Dedifferentiated amniotic fluid mesenchymal stem cell (primary cell): Measurements from ENCODE around the gene STK10.

ENCODE experiments used
- DNase-seq: peaks from one replicate; pipeline ENCODE4 v3.0.0-alpha.2; 2016; ENCODE audit errors: extremely low spot score

STK10 gene

GRCh38 chr5:172107571-172107970, 80.5 kb downstream of the STK10 start:
- DNase-seq = peak; percentile 85

DNA sequence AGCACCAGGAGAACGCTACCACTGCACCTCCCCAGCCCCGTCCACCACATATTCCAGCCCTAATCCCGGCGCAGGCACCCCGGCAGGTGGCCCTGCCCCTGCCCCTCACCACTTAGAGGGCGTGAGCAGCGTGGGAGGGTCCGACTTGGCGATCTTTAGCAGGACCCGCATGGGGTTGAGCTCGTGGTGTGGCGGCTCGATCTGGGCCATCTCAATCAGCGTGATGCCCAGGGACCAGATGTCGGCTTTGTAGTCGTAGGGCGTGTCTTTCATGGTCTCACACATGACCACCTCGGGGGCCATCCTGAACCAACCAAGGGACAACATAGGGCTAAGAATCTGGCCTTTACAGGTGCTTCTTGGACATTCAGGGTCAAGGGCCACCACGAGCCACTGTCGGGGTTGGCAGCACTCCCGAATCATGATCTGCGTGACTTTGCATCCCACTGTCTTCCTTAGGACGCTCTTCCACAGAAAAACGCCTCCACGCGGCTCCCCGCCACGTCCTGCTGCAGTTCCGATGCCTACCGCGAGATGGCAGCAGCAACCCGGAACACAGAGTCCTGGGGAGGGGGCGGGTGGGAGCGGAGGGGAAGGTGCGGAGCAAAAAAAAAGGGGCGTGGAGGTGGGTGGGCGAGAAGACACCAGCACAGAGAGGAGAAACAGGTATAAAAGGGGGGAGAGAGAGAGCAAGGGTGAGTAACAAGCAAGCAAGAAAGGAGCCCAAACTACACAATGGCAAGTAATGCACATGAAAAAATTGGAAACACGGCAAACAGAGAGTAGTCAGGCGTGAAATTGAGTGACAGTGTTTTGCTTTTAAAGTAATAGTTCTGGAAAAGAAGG, 81.3 kb downstream of the STK10 start:
- no peak for DNase-seq

- DNase-seq = no peak
Observed at GRCh38 chr5:172105811-172106210, 82.2 kb downstream of the STK10 start.

DNA sequence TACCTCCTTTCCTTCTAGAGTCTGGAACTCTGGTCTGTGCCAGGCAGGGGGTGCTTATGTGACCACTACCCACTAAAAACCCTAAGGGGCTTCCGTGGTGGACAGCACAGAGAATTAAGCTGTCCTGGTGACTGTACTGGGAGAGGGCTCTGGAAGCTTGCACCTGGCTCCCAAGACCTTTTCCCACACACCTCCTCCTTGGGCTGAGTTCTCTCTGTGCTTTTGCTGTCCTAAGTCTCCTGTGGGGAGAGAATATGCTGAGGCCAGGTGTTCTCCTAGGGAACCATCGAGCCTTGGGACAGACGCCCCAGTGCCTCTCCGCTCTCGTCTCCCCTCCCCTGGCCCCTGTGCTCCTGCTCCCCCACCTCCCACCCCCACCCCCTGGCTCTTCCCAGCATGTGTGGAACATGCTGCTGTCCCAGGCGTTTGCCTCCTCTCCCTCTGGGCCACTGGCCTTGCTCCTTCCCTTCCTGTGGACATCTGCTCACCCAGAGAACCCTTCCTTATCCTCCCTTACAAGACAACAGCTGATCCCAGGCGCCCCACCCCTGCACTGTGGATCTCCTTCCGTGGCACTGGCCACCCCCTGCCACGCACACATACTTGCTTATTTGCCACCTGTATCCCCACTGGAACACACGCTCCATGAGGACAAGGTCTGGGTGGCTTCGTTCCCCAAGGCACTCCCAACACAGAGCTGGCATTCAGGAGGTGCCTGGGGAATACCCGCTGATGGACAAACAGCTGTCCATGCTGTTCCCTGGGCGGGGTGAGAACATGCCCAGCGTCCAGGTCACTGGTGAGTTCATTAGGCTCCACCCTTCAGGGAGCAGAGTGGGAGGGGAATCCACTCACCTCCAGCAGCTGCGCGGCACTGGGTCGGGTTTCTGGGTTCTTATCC, 83.0 kb downstream of the STK10 start:
- no peak for DNase-seq

DNA sequence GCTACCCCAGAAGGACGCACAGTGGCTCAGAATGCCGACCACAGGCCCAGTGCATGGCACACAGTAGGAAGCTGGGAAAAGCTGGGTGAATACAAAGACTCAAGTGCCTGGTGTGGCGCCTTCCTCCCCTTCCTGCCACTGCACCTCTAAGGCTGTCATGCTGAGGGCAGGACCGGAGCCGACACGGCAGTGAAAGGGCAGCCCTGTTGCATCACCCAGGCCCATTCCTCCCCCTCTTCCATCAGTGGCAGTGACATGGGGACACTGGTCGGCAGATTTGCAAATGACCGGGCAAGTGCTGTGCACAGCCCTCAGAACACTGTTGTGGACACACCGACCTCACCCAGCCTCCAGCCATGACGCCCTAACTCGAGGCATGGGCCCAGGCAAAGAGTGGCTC, 84.0 kb downstream of the STK10 start:
- no peak for DNase-seq

GRCh38 chr5:172102913-172103626, 85.0 kb downstream of the STK10 start:
- peak; percentile 93 for DNase-seq

GRCh38 chr5:172102218-172102870, 85.7 kb downstream of the STK10 start:
- DNase-seq = no peak

DNA sequence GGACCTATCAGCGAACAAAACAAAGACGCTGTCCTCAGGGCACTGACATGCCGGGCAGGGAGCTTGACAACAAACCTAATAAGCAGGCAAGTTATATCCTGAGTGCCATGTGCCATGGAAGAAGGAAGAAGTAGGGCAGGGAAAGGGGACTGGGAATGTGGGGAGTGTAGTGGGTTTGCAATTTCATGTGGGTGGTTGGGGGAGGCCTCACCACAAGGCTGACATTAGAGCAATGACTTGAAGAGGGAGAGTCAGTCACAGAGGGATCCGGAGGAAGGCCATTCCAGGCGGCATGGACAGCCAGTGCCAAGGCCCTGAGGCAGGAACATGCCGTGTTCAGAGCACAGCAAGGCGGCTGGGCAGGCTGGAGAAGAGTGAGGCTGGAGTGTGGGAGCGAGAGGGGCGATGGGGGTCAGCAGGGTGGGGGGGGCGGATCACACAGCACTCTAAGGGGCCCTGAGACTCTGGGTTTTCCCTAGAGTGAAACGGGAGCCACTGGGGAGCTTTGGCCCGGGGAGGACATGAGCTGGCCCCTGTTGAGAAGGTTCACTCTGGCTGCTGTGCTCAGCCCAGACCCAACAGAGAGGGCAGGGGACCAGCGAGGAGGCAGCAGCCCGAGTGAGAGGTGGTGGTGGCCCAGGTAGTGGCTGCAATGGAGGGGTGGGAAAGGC, 86.3 kb downstream of the STK10 start:
- no peak for DNase-seq

DNA sequence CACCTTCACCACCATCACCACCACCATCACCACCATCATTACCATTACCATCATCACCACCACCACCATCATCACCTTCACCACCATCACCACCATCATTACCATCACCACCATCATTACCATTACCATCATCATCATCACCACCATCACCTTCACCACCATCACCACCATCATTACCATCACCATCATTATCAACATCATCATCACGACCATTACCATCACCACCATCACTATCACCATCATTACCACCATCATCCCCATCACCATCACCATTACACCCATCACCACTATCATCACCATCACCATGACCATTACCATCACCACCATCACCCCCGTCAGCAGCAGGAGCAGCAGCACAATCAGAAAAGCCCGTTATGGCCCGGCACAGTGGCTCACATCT, 89.1 kb downstream of the STK10 start:
- DNase-seq = no peak

DNA sequence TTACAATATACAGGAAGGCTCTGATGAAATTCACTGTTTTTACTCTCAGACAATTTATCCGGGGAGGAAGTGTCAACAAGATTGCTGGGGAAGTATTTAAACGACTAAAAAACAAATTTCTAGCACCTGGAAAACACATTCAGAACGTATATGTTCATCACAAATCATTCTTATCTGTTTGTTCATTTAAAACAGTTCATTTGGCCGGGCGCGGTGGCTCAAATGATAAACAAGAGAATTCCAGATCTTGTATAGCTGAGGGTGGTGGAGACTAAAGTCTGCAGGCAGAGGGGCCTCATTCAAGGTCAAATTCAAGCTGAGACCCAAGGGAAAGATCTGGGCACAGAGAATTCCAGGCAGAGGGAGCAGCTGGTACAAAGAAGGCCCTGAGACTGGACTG, 90.0 kb downstream of the STK10 start:
- no peak for DNase-seq

GRCh38 chr5:172097356-172097755, 90.7 kb downstream of the STK10 start:
- DNase-seq = no peak

- DNase-seq = no peak
Observed at GRCh38 chr5:172096207-172096940, 91.7 kb downstream of the STK10 start.

GRCh38 chr5:172095368-172096206, 92.4 kb downstream of the STK10 start:
- no peak for DNase-seq

DNA sequence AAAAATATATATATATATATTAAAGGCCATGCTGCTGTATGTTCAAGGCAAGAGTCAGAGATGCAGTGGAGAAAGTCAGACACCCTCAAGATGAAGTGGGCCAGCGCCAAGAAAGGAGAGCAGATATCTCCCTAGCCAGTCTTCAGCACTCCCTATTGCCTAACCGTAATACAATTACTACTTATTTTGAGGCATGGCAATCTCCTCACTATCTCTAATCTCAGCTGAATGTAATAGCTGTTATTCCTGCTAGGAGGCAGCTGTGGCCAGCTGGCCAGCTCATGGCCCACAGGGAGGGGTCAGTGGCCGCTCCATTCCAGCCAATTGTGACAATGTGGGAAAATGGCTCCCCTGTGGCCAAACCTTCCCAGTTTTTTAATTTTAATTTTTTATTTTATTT, 94.1 kb downstream of the STK10 start:
- DNase-seq = no peak

GRCh38 chr5:172093559-172093958, 94.5 kb downstream of the STK10 start:
- no peak for DNase-seq

- DNase-seq = no peak
Observed at GRCh38 chr5:172091956-172092732, 95.9 kb downstream of the STK10 start.

- no peak for DNase-seq
Observed at GRCh38 chr5:172090976-172091547, 97.0 kb downstream of the STK10 start.
